Keratinocyte (primary cell): Measurements from ENCODE around the gene DYNC1I1.

Source experiments
- CTCF ChIP-seq, 3 experiments: IDR thresholded peaks in 1 of 3; conservative IDR thresholded peaks in 1 of 3; optimal IDR thresholded peaks in 1 of 3; 2 replicates in 2 of 3; 3 replicates in 1 of 3; pipeline versions ENCODE3 to v1.5.1; 2011; ENCODE audit warnings: low read length in 3 of 3, mild to moderate bottlenecking in 3 of 3, moderate library complexity in 2 of 3, control low read depth in 1 of 3, inconsistent platforms in 1 of 3; ENCODE audit not compliant: insufficient read depth in 2 of 3; ENCODE audit errors: extremely low read depth in 1 of 3
- EZH2 ChIP-seq: IDR thresholded peaks from one replicate; pipeline ENCODE4 v1.6.1; 2012; ENCODE audit warnings: inconsistent platforms, mild to moderate bottlenecking, low read length, moderate library complexity

- TF ChIP-seq CTCF (optimal IDR thresholded peaks at IDR 0.05 in 1 of 3, IDR thresholded peaks at IDR 0.05 in 1 of 3, conservative IDR thresholded peaks at IDR 0.05 in 1 of 3; ENCODE audit: extremely low read depth in 1 of 3, insufficient read depth in 2 of 3, low read length in 3 of 3) (no peak), EZH2 (no peak)
Observed at GRCh38 chr7:95788258-95788657, 15.9 kb downstream of the DYNC1I1 start.
